ENCODE measurements around the gene SEMA6A. TPM values are rescaled to one million over a fixed set of nuclear protein-coding genes. Genes with fewer than 3 reads are reported as not detected.

Gene SEMA6A
- total RNA-seq, 2 donors from 2014 or later = 7.4 to 11.4 TPM

DNA sequence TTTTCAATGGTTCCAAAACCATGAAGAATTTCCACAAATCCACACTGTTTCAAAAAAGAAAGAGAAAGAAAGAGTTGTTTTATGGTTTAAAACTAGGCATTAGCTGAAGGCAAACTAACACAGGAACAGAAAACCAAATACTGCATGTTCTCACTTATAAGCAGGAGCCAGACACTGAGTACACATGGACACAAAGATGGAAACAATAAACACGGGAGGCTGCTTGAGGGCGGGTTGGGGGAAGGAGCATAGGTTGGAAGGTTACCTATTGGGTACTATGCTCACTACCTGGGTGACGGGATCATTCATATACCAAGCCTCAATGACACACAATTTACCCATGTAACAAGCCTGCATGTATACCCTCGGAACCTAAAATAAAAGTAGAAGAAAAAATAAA is 45.0 kb downstream of the SEMA6A start:
- H3K27ac ChIP-seq = no peak overlapping the region
- TF ChIP-seq, protein P1, sequence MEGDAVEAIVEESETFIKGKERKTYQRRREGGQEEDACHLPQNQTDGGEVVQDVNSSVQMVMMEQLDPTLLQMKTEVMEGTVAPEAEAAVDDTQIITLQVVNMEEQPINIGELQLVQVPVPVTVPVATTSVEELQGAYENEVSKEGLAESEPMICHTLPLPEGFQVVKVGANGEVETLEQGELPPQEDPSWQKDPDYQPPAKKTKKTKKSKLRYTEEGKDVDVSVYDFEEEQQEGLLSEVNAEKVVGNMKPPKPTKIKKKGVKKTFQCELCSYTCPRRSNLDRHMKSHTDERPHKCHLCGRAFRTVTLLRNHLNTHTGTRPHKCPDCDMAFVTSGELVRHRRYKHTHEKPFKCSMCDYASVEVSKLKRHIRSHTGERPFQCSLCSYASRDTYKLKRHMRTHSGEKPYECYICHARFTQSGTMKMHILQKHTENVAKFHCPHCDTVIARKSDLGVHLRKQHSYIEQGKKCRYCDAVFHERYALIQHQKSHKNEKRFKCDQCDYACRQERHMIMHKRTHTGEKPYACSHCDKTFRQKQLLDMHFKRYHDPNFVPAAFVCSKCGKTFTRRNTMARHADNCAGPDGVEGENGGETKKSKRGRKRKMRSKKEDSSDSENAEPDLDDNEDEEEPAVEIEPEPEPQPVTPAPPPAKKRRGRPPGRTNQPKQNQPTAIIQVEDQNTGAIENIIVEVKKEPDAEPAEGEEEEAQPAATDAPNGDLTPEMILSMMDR (IDR thresholded peaks at IDR 0.05) = no peak
- ATAC-seq (ENCODE audit: insufficient number of reproducible peaks, low FRiP score, low read depth) = no peak

DNA sequence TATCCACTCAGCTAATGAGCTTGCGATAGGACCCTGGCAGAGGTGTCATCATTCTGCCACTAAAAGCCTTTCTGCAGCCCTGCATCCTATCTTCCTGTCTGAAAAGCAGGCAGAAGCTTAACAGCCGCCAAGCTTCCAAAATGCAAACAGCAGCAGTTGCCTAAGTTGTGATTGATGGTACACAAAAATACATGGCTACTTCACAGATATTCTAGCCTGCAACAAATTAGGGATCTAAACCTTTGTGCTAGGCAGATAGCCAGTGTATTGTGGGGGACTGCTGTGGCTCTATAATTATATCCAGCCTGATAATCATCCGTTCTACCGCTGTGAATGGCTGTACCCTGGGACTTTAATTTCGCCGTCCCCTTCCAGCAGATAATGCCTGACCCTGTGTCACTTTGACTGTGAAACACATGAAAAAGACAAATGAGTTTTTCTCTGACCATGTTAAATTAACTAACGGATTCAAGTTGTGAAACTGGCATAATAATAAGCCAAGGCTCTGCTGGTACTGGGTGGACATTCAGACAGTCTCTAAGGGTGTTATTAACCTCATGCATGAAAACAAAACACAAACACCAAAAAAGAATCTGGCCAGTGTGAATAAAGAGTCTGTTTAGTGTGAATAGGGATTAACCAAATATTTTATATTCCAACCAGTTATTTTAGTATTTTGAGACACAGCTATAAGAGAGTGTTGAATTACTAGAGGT is 45.9 kb downstream of the SEMA6A start:
- TF ChIP-seq, protein P1 (IDR thresholded peaks at IDR 0.05) = no peak
- ATAC-seq (ENCODE audit: insufficient number of reproducible peaks, low FRiP score, low read depth) = no peak
- Histone ChIP-seq H3K27ac (no peak overlapping the region), H3K9me3 (no peaks in the 10 kb centered on the region), H3K36me3 (no peaks in the 10 kb centered on the region), H3K4me3 (no peak overlapping the region), H3K4me1 (ENCODE audit: control insufficient read depth in 1 of 2, low read depth in 2 of 2) (no peaks in the 10 kb centered on the region), H3K27me3 (replicated peaks; ENCODE audit: insufficient read depth) (no peaks in the 10 kb centered on the region)
- no peak for DNase-seq (ENCODE audit: low spot score)

More for the DNA sequence above, 45.0 kb downstream of the SEMA6A start:
- Histone ChIP-seq H3K4me3 (no peak overlapping the region), H3K4me1 (ENCODE audit: control insufficient read depth in 1 of 2, low read depth in 2 of 2) (no peaks in the 10 kb centered on the region), H3K9me3 (no peaks in the 10 kb centered on the region), H3K27me3 (replicated peaks; ENCODE audit: insufficient read depth) (no peaks in the 10 kb centered on the region), H3K36me3 (no peaks in the 10 kb centered on the region)
- DNase-seq (ENCODE audit: low spot score) = no peak

DNA sequence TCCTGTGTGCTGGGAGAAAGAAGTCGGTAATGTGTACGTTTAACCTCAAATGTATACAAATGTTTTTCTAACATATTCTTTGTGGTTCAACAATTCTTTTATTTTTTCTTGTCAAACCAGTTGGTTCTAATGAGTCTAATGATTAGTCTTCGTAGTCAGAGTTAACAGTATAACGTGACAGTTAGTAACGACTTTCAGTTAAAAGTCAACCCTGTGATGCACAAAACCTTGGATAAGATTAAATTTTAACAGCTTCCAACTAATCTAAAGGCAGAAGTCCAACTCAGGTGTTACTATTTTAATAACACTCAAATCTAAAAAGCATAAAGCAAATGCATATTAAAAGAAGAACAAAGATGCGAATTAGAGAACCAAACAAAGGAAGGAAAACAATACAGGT is 47.0 kb downstream of the SEMA6A start:
- H3K4me1 ChIP-seq (ENCODE audit: control insufficient read depth in 1 of 2, low read depth in 2 of 2) = no peaks in the 10 kb centered on the region
- DNase-seq (ENCODE audit: low spot score) = no peak
- no peak for ATAC-seq (ENCODE audit: insufficient number of reproducible peaks, low FRiP score, low read depth)

DNA sequence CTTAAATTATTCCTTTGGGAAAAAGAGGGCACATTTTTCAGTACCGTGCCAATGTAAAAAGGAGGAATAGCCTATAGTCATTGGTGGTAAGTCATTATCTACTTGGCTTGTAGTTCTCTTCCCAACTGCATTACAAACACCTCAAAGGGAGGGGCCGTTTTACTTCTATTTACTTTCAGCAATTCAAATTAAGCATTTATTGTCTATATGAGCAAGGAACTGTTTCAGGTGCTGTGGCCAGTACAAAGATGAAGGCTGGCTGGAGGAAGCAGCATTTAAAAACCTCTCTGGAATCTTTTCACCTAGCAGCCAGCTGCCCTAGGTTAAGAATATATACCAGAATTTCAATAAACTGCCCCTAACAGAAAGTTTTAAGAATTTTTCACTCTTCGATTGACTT is 48.9 kb downstream of the SEMA6A start:
- H3K36me3 ChIP-seq = no peaks in the 10 kb centered on the region
- H3K27me3 ChIP-seq (replicated peaks; ENCODE audit: insufficient read depth) = no peaks in the 10 kb centered on the region
- H3K4me1 ChIP-seq (ENCODE audit: control insufficient read depth in 1 of 2, low read depth in 2 of 2) = no peaks in the 10 kb centered on the region
- DNase-seq (ENCODE audit: low spot score) (no peak), ATAC-seq (ENCODE audit: insufficient number of reproducible peaks, low FRiP score, low read depth) (no peak)
- no peak overlapping the region for H3K27ac ChIP-seq
- no peak overlapping the region for H3K4me3 ChIP-seq
- no peaks in the 10 kb centered on the region for H3K9me3 ChIP-seq
- TF ChIP-seq, protein P1 (IDR thresholded peaks at IDR 0.05) = no peak

More for the DNA sequence above, 47.0 kb downstream of the SEMA6A start:
- Histone ChIP-seq H3K9me3 (no peaks in the 10 kb centered on the region), H3K27me3 (replicated peaks; ENCODE audit: insufficient read depth) (no peaks in the 10 kb centered on the region), H3K27ac (no peak overlapping the region), H3K4me3 (no peak overlapping the region), H3K36me3 (no peaks in the 10 kb centered on the region)
- TF ChIP-seq, protein P1 (IDR thresholded peaks at IDR 0.05) = no peak

DNA sequence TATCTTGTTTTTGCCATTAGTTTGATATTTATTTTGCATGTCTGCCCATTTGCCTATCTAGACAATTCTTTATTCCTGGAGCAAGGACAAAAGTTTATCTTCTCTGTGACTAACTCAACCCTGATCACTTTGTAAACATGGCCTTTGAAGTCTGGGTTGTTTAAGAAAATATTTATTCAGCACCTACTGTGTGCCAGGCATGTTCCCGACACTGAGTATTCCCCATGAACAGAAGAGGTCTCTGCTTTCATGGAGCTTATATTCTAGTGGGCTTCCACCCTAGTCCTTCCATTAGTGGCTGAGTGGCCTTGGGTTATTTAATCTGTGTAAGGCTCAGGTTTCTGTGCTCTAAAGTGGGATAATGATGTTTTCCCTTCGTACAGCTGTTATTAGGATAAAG is 49.7 kb downstream of the SEMA6A start:
- Histone ChIP-seq H3K9me3 (no peaks in the 10 kb centered on the region), H3K4me3 (no peak overlapping the region), H3K4me1 (ENCODE audit: control insufficient read depth in 1 of 2, low read depth in 2 of 2) (no peaks in the 10 kb centered on the region), H3K27me3 (replicated peaks; ENCODE audit: insufficient read depth) (no peaks in the 10 kb centered on the region), H3K27ac (no peak overlapping the region), H3K36me3 (no peaks in the 10 kb centered on the region)
- no peak for ATAC-seq (ENCODE audit: insufficient number of reproducible peaks, low FRiP score, low read depth)
- DNase-seq (ENCODE audit: low spot score) = no peak
- TF ChIP-seq, protein P1 (IDR thresholded peaks at IDR 0.05) = no peak
